ENCODE measurements around the gene BMAL1. TPM values are rescaled to one million over a fixed set of nuclear protein-coding genes. Genes with fewer than 3 reads are reported as not detected.
"Not testable (repeated sequence)": the region's sequence is repeated elsewhere in the genome, so short reads cannot be mapped to it uniquely, and the experiment has no call there.

Gene BMAL1
- total RNA-seq, 1 donor from 2014 or later, result 22.8 TPM

DNA sequence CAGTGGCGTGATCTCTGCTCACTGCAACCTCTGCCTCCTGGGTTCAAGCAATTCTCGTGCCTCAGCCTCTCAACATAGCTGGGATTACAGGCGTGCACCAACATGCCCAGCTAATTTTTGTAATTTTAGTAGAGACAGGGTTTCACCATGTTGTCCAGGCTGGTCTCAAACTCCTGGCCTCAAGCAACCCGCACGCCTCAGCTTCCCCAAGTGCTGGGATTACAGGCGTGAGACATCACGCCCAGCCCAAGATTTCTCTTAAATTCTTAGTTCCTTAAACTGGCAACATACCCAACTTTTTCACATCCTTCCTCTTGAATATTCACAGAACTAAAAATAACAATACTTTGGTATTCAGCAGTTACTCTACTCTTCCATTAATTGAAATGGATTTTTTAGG lies 159.2 kb downstream of the BMAL1 start:
- intact Hi-C loops (cut with micrococcal nuclease), result not testable (repeated sequence)

Other genes with a start within 250 kb of the BMAL1 start
- gene BTBD10, start 185.4 kb downstream of the BMAL1 start, total RNA-seq, result 24.7 and 26.5 TPM in 2 replicates
- gene PTH, start 218.2 kb downstream of the BMAL1 start, total RNA-seq, result not detected in 2 replicates